Breast epithelium (tissue), 3 donors: ENCODE data around the gene RAB29.

Experiments
- POLR2A ChIP-seq: fragments of 450-650 bp; IDR thresholded peaks from one replicate; pipeline ENCODE4 v1.6.1; 2016; ENCODE audit warnings: antibody characterized with exemption, mild to moderate bottlenecking, moderate library complexity
- TF ChIP-seq, protein P1 (sequence below), 3 donors: fragments of 450-650 bp; IDR thresholded peaks; one replicate each; pipeline ENCODE4 v1.5.1; 2016 to 2017; ENCODE audit warnings: antibody characterized with exemption in 3 of 3, mild to moderate bottlenecking in 3 of 3, moderate library complexity in 3 of 3

GRCh38 chr1:205725514-205725913, 49.8 kb downstream of the RAB29 start:
- TF ChIP-seq, protein P1, sequence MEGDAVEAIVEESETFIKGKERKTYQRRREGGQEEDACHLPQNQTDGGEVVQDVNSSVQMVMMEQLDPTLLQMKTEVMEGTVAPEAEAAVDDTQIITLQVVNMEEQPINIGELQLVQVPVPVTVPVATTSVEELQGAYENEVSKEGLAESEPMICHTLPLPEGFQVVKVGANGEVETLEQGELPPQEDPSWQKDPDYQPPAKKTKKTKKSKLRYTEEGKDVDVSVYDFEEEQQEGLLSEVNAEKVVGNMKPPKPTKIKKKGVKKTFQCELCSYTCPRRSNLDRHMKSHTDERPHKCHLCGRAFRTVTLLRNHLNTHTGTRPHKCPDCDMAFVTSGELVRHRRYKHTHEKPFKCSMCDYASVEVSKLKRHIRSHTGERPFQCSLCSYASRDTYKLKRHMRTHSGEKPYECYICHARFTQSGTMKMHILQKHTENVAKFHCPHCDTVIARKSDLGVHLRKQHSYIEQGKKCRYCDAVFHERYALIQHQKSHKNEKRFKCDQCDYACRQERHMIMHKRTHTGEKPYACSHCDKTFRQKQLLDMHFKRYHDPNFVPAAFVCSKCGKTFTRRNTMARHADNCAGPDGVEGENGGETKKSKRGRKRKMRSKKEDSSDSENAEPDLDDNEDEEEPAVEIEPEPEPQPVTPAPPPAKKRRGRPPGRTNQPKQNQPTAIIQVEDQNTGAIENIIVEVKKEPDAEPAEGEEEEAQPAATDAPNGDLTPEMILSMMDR (IDR thresholded peaks at IDR 0.05) = no peak
- no peak for TF ChIP-seq POLR2A
